CD4-positive, alpha-beta T cell (primary cell): ENCODE data around the gene CLSTN2. TPM values are rescaled to one million over a fixed set of nuclear protein-coding genes. Genes with fewer than 3 reads are reported as not detected.

ENCODE experiments used
- ATAC-seq: fragments of 200-7000 bp; cut with Tn5 transposase; one replicate; pipeline ENCODE4 v1.10.0; 2022; ENCODE audit warnings: mild to moderate bottlenecking; ENCODE audit not compliant: poor library complexity
- CTCF ChIA-PET: fragments of 350-600 bp; sonication (Branson Sonifier 250); formaldehyde crosslinking; loops from one replicate; lab custom pipeline; 2021; ENCODE audit warnings: antibody characterized with exemption, inconsistent platforms; lab: Charles Lee
- POLR2A ChIA-PET: fragments of 350-600 bp; sonication (Branson Sonifier 250); formaldehyde crosslinking; loops from one replicate; lab custom pipeline; 2021; ENCODE audit warnings: antibody characterized with exemption, inconsistent platforms; lab: Charles Lee
- DNase-seq, 14 experiments: peaks; one replicate each; pipeline ENCODE4 v3.0.0-alpha.2; 2013 to 2020; ENCODE audit warnings: mixed read lengths in 2 of 14
- H3K27ac ChIP-seq, 2 donors: one replicate each; pipeline versions ENCODE4 v1.5.1 to v1.7.0; 2013; ENCODE audit warnings: low read length in 2 of 2, low read depth in 1 of 2, mild to moderate bottlenecking in 1 of 2
- H3K27me3 ChIP-seq, 2 experiments: 1 replicate in 1 of 2; 2 replicates in 1 of 2; pipeline versions ENCODE4 v1.6.1 to v1.7.0; 2013; ENCODE audit warnings: low read length in 2 of 2, control low read depth in 1 of 2, mild to moderate bottlenecking in 1 of 2, moderate library complexity in 1 of 2; ENCODE audit not compliant: insufficient read depth in 2 of 2, control insufficient read depth in 1 of 2
- H3K36me3 ChIP-seq: one replicate; pipeline ENCODE4 v1.6.1; 2013; ENCODE audit warnings: low read length, control low read depth; ENCODE audit not compliant: insufficient read depth
- H3K4me1 ChIP-seq: one replicate; pipeline ENCODE4 v1.6.1; 2013; ENCODE audit warnings: low read length, control low read depth; ENCODE audit not compliant: insufficient read depth
- H3K4me3 ChIP-seq: one replicate; pipeline ENCODE4 v1.5.1; 2013; ENCODE audit warnings: mild to moderate bottlenecking, low read length, moderate library complexity
- H3K9me3 ChIP-seq, 2 experiments: 1 replicate in 1 of 2; 2 replicates in 1 of 2; pipeline versions ENCODE4 v1.6.1 to v1.7.0; 2013; ENCODE audit warnings: low read length in 2 of 2, mild to moderate bottlenecking in 2 of 2, control low read depth in 1 of 2, moderate library complexity in 1 of 2; ENCODE audit not compliant: control insufficient read depth in 1 of 2, insufficient read depth in 1 of 2
- H3K27ac Mint-ChIP-seq: one replicate; pipeline ENCODE4 v1.8.0; 2020; ENCODE audit warnings: mixed read lengths
- H3K27me3 Mint-ChIP-seq: one replicate; pipeline ENCODE4 v1.8.0; 2021; ENCODE audit warnings: mixed read lengths
- H3K36me3 Mint-ChIP-seq: one replicate; pipeline ENCODE4 v1.8.0; 2021; ENCODE audit warnings: low read depth, mixed read lengths
- H3K4me1 Mint-ChIP-seq: one replicate; pipeline ENCODE4 v1.8.0; 2021; ENCODE audit warnings: low read depth, mixed read lengths
- H3K4me3 Mint-ChIP-seq: one replicate; pipeline ENCODE4 v1.8.0; 2020; ENCODE audit warnings: mild to moderate bottlenecking, mixed read lengths
- H3K9me3 Mint-ChIP-seq: one replicate; pipeline ENCODE4 v1.8.0; 2020; ENCODE audit warnings: mixed read lengths
- CTCF ChIP-seq: fragments of 200-600 bp; IDR thresholded peaks from one replicate; pipeline ENCODE4 v1.8.0; 2022; ENCODE audit warnings: antibody characterized with exemption, mild to moderate bottlenecking
- intact Hi-C, 2 experiments: fragments of 100-400 bp; cut with DNase I in 1 of 2; cut with micrococcal nuclease in 1 of 2; formaldehyde crosslinking; loops; one replicate each; pipeline versions ENCODE4 v1.15.1 to v1.9.0; 2023 to 2025; cut with DNase I, micrococcal nuclease
- total RNA-seq, 174 experiments: library from RNA in 2 of 174; stranded (reverse) in 2 of 174; gene quantifications; one replicate each; pipeline ENCODE4 v1.2.3 and lab custom pipeline; 2021 to 2026

Gene CLSTN2
- total RNA-seq, 2 experiments from 2014 or later = not detected

- Mint-ChIP-seq H3K27ac (no peak overlapping the region), H3K27me3 (peaks cover 17% of the 10 kb centered on the region), H3K4me1 (no peaks in the 10 kb centered on the region), H3K9me3 (no peaks in the 10 kb centered on the region), H3K4me3 (no peak overlapping the region), H3K36me3 (no peaks in the 10 kb centered on the region)
- TF ChIP-seq CTCF = no peak
- intact Hi-C loops = no loop called here
- DNase-seq (no peak), ATAC-seq (no peak)
- ChIA-PET POLR2A (no interaction called here), CTCF (no interaction called here)
- Histone ChIP-seq H3K4me3 (no peak overlapping the region), H3K27me3 (no peaks in the 10 kb centered on the region), H3K36me3 (no peaks in the 10 kb centered on the region), H3K4me1 (no peaks in the 10 kb centered on the region), H3K9me3 (no peaks in the 10 kb centered on the region), H3K27ac (no peak overlapping the region)
These were observed 284.3 kb downstream of the CLSTN2 start for GRCh38 chr3:140219291-140219690.

GRCh38 chr3:140219923-140220452, 285.0 kb downstream of the CLSTN2 start:
- Histone ChIP-seq H3K27me3 (no peaks in the 10 kb centered on the region), H3K36me3 (no peaks in the 10 kb centered on the region), H3K9me3 (peaks cover 0 to 3% of the 10 kb centered on the region in 2 experiments), H3K4me1 (no peaks in the 10 kb centered on the region), H3K4me3 (no peak overlapping the region), H3K27ac (no peak overlapping the region)
- no peaks in the 10 kb centered on the region for H3K36me3 Mint-ChIP-seq
- H3K27me3 Mint-ChIP-seq = peaks cover 17% of the 10 kb centered on the region
- ChIA-PET CTCF (no interaction called here), POLR2A (no interaction called here)
- no peak overlapping the region for H3K27ac Mint-ChIP-seq
- no peaks in the 10 kb centered on the region for H3K9me3 Mint-ChIP-seq
- TF ChIP-seq CTCF = no peak
- ATAC-seq = no peak
- no peaks in the 10 kb centered on the region for H3K4me1 Mint-ChIP-seq
- H3K4me3 Mint-ChIP-seq = no peak overlapping the region
- intact Hi-C loops = no loop called here
- DNase-seq = no peak

- Histone ChIP-seq H3K9me3 (peaks cover 0 to 4% of the 10 kb centered on the region in 2 experiments), H3K36me3 (no peaks in the 10 kb centered on the region), H3K27ac (no peak overlapping the region), H3K4me3 (no peak overlapping the region), H3K4me1 (no peaks in the 10 kb centered on the region), H3K27me3 (no peaks in the 10 kb centered on the region)
- H3K9me3 Mint-ChIP-seq = peaks cover 2% of the 10 kb centered on the region
- peaks cover 6% of the 10 kb centered on the region for H3K27me3 Mint-ChIP-seq
- no peak overlapping the region for H3K27ac Mint-ChIP-seq
- TF ChIP-seq CTCF = no peak
- no peak overlapping the region for H3K4me3 Mint-ChIP-seq
- H3K4me1 Mint-ChIP-seq = no peaks in the 10 kb centered on the region
- no peak for ATAC-seq
- CTCF ChIA-PET = no interaction called here
- no peaks in the 10 kb centered on the region for H3K36me3 Mint-ChIP-seq
- no peak for DNase-seq
- POLR2A ChIA-PET = no interaction called here
- intact Hi-C loops = no loop called here
These were observed 288.2 kb downstream of the CLSTN2 start for GRCh38 chr3:140223197-140223596.
